HG02981 (cell line): Measurements from ENCODE around the gene EEF1A2.

Source experiments
- ATAC-seq: cut with Tn5 transposase; IDR thresholded peaks from one replicate; pipeline ENCODE4 v1.9.1; 2021; ENCODE audit warnings: mild to moderate bottlenecking, moderate library complexity; ENCODE audit not compliant: unreplicated experiment

The EEF1A2 gene

GRCh38 chr20:63456429-63457284 lies 42.2 kb downstream of the EEF1A2 start:
- ATAC-seq, result no peak

DNA sequence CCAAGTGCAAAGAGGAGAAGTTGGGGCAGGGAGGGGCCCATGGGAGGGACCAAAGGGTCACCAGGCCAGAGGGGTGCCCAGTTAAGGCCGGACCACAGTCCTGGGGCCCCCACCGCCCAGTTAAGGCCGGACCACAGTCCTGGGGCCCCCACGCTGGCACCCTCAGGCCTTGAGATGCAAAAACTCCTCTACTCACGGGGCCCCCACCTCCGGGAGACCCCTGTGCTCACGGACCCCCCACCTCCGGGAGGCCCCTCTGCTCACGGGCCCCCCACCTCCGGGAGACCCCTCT lies 43.4 kb downstream of the EEF1A2 start:
- no peak for ATAC-seq

DNA sequence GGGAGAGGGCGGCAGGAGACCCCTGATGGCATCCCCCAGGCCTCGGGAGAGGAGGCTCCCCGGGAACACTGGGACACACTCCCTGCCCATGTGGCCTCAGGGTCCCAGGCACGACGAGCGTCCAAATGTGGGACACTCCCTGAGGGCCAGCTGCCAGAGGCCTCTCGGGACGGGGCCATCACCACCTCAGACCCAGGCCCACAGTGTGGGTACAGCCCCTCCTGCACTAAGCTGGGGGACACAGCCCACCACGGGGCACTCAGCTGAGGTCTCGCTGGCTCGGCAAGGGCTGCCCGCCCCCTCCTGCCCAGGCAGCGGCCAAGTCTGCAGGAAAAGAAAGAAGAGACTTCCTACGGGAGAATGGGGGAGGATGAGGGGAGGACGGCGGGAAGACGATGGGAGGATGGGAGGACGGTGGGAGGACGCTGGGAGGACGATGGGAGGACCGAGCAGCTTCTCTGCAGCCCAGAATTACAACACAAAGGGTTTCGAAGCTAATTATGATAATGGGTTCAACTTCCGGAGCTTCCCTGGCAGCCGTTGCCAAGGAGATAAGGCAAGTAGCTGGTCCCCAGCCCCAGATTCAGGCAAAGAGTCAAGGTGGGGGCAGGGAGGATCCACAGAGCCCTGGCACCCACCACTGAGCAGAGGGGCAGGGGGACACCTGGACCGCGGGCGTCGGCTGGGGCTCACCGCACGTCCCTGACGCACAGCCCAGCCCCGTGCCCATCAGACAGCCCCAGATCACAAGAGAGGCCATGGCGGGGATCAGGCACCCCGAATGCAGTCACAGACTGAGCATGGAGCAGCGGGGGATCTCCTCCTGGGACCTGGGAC lies 43.9 kb downstream of the EEF1A2 start:
- ATAC-seq, result no peak

GRCh38 chr20:63452821-63453523 lies 45.9 kb downstream of the EEF1A2 start:
- ATAC-seq, result no peak

DNA sequence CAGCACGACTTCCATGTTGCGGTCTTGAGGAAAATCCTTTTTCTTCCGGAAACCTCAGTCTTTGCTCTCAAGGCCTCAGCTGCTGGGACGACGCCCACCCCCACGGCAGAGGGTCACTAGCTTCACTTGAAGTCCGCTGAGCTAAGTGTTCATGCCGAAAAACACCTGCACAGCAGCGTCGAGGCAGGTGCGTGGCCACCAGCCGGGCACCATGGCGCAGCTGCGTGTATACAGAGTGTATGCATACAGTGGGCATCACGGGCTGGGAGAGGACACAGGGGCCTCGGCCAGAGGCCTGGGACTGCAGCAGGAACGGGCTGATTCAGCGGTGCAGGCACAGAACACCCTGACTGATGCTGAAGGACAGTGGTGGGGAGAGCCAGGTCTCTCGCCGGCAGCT lies 46.5 kb downstream of the EEF1A2 start:
- ATAC-seq, result no peak

DNA sequence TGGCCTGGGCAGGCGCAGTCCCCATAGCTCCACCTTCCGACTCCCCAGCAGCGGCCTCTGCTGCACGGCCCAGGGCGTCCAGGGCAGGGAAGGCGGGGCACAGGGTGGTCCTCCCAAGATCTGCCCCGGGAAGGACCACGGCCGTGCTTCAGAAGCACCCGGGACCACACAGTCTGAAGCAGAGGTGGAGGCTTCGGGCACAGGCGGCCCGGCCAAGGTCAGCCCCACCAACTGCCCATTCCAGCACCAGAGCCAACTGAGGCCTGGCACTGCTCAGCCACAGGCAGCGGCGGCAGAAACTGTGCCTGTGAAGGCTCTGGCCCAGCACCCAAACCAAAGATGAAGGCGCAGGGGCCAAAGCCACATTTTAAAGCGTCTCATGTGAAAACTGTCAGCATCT lies 47.1 kb downstream of the EEF1A2 start:
- no peak for ATAC-seq

- ATAC-seq, result no peak
Observed at GRCh38 chr20:63449796-63450730, 48.8 kb downstream of the EEF1A2 start.

DNA sequence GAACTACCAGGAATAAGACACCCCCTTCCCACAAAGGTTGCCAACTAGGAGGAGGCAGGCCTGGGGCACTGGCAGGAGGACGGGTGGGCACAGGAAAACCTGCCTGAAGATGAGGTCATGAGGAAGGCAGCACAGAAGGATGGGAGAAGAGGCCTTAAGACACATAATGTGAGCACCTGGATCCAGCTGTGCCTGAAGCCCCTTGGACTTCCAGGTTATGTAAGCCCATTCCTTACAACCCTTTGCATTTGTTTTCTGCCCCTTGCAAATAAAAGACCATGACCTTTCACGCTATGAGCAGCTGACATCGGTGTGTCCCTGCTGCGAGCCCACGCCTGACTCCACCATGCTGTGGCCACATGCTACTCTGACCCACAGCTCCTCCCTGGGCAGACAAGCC lies 49.9 kb downstream of the EEF1A2 start:
- no peak for ATAC-seq

DNA sequence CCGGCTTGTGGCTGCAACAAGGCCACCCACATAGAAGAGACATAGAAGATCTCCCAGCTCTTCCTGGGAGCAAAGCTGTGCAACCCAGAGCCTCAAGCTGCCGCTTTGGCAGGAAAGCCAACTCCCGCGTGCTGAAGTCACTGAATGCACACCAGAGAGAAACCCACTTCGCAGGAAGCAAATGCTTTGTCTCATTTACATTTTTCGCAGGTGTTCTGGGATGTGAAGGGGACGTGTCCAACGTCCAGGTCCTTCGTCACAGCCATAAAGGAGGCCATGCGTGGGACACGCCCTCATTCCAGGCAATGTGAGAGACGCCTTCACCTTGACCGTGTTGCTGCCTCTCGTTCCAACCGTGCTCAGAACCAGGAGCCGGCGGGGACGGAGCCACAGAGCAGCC lies 50.9 kb downstream of the EEF1A2 start:
- ATAC-seq, result no peak

- no peak for ATAC-seq
Observed at GRCh38 chr20:63447320-63447719, 51.6 kb downstream of the EEF1A2 start.

DNA sequence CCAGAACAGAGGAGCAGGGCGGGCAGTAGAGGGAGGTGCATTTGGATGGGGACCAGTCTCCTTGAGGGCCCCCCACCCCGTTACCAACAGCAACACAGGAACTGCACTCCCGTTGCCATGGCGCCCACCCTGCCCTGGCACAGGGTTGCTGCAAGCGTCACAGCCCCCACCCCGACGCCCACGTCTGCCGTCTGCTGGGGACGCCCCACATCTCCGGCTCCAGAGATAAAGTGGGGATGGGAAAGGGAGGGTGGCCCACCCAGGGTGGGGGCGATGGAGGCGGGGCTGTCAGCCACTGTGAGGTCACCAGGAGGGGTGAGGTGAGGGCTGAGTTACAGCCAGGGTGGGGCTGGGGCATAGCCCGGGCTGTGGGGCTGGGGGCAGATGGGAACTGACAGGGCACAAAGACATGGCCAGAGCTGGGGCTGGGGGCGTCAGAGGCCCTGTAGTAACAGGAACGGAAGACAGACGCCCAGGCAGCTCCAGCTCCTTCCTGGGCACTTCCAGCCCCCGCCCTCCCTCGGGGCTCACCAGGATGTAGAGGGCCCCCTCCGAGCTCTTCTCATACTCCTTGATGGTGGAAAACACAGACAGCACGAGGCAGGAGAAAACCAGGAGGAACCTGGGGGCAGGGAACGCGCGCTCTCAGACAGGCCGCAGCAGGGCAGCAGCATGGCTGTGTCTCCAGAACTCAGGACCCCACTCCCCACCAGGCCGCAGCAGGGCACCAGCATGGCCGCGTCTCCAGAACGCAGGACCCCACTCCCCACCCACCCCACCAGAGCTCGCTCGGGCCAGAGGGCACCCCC lies 52.5 kb downstream of the EEF1A2 start:
- no peak for ATAC-seq

- no peak for ATAC-seq
Observed at GRCh38 chr20:63445075-63445734, 53.7 kb downstream of the EEF1A2 start.

DNA sequence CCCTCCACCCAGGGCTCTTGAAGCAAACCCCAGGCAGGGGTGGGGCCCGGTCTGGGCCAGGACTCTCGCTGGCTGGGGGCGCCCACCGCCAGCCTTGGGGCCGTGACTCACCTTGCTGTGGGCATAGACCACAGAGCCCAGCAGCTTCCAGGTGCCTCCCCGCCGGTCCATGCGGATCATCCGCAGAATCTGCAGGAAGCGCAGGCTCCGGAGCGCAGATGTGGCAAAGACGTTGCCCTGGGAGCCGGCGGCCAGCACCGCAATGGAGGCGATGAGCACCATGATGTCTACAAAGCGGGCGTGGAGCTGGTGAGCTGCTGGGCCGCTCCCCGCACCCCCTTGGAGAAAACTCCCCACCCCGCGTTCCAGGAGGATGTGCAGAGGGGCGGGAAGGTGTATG lies 54.3 kb downstream of the EEF1A2 start:
- ATAC-seq, result no peak

- no peak for ATAC-seq
Observed at GRCh38 chr20:63443606-63444395, 55.1 kb downstream of the EEF1A2 start.

DNA sequence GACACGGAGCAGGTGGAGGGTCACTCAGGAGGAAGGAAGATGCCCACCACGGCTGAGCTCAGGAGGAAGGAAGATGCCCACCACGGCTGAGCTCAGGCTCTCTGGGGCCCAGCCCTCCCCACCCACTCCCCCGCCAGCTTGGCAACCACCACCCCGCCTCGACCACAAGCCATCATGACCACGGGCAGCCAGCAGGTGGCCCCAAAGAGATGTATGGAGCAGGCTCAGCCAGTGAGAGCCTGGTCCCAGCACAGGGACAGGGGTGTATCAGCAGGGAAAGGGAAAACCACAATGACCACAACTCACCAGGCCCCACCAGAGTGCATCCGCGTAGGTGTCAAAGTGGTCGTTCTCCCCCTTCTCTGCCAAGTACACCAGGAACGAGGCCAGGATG lies 56.8 kb downstream of the EEF1A2 start:
- ATAC-seq, result no peak

GRCh38 chr20:63441136-63442099 lies 57.5 kb downstream of the EEF1A2 start:
- peak; percentile 47 for ATAC-seq

GRCh38 chr20:63440366-63440955 lies 58.4 kb downstream of the EEF1A2 start:
- ATAC-seq, result no peak
